Fibroblast of pulmonary artery (primary cell): ENCODE results near the gene P2RY14.

Experiments
- DNase-seq: peaks from one replicate; pipeline ENCODE4 v3.0.0-alpha.2; 2010; ENCODE audit warnings: low read depth
- H3K4me3 ChIP-seq: replicated peaks from 2 replicates; pipeline ENCODE4 v1.5.1; 2011; ENCODE audit warnings: low read depth, mild to moderate bottlenecking, control low read depth, low read length, moderate library complexity
- CTCF ChIP-seq: IDR thresholded peaks from 2 replicates; pipeline ENCODE4 v1.5.1; 2011; ENCODE audit warnings: mild to moderate bottlenecking, control low read depth, low read length, inconsistent platforms; ENCODE audit errors: missing control alignments

The P2RY14 gene

GRCh38 chr3:151196434-151196833 lies 81.9 kb downstream of the P2RY14 start:
- no peak overlapping the region for H3K4me3 ChIP-seq
- TF ChIP-seq CTCF, result no peak
- no peak for DNase-seq

GRCh38 chr3:151195826-151196225 lies 82.5 kb downstream of the P2RY14 start:
- no peak overlapping the region for H3K4me3 ChIP-seq
- no peak for TF ChIP-seq CTCF
- DNase-seq, result no peak

DNA sequence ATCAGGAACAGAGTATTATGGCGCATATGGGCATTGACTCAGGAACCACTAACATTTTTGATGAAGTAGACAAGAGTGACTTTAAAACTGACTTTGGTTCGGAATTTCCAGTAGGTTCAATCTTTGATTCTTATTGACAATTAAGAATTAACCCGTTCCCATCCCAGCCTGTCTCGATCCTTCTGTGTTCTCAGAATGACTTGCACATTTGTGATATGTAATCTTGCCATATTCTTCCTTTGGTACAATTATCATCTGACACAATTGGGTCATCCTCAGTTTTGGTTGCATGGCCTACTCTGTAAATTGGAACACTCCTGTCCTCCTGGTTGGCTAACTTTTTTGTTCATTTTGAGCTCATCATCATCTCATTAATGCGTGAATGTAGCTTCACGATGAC lies 85.8 kb downstream of the P2RY14 start:
- DNase-seq, result no peak
- no peak for TF ChIP-seq CTCF
- no peak overlapping the region for H3K4me3 ChIP-seq

DNA sequence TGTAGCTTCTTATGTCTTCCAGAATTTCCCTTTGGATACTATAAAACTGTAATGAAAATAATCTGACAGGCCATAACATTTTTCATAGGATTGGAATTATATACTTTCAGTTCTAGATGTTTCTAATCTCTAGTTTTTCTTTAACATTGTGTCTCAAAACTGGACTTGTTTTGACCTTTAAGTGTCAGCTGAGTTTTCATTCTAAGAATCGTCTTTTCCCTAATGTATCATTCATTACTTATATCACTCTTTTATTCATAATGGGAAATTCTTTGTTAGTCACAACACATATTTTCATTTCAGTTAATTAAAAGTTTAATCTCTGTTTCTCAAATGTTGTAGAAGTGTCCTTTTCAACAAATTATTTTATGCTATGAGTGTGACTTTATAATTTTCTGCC lies 87.2 kb downstream of the P2RY14 start:
- H3K4me3 ChIP-seq, result no peak overlapping the region
- DNase-seq, result no peak
- TF ChIP-seq CTCF, result no peak

DNA sequence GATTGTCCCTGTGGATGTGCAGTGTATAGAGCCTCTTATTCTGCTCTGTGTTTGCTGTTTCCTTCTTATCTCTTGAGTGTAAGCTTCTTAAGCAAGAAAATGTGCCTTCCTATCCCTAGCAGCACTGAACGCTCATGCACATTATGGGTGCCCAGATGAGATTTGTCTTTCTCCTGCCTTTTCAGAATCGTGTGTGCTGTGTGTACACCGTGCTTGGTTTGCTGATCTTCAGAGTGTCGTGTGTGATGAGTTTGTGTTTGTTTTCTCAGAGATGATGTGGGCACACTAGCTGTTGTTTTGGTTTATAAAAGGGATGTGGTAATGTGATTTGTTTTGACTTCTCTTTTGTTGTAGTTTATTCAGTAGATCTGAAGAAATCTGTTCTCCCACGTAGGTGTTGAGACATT lies 95.1 kb downstream of the P2RY14 start:
- no peak for TF ChIP-seq CTCF
- no peak overlapping the region for H3K4me3 ChIP-seq
- DNase-seq, result no peak

GRCh38 chr3:151182349-151183079 lies 95.8 kb downstream of the P2RY14 start:
- H3K4me3 ChIP-seq, result no peak overlapping the region
- no peak for DNase-seq
- TF ChIP-seq CTCF, result no peak

DNA sequence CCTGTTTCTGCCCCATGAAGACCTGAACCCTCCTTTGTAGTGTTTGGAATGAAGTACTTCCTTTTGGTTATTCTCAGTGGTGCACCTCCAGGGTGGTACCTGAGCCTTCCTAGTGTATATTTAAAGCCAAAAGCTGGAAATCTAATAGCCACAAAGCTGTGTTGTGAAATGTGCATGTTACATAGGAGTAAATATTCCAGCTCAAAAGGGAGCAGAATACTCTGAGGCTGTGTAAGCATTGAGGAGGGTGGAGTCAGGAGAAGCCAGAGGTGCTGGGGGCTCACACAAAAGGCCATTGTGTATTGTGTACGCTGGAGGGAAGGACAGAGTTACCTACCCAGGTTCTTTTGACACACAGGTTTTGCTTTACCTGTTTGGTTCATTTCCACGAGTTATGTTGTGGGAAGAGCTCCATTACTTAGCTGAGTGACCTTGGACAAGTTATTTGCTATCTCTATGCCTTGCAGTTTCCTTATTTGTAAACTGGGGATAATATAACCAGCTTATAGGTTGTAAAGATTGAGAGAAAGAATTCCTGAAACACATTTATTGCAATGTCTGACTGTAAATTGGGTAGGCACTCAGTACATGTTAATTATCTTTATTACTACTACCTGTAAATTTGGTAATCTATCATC lies 100.0 kb downstream of the P2RY14 start:
- DNase-seq, result no peak
- TF ChIP-seq CTCF, result no peak
- no peak overlapping the region for H3K4me3 ChIP-seq
